Esophagus squamous epithelium (tissue), 4 donors: ENCODE data around the gene GTSE1.

Experiments
- CTCF ChIP-seq, 6 experiments: fragments of 450-650 bp in 4 of 6; fragments of 200-600 bp in 2 of 6; sonication (generic) in 2 of 6; IDR thresholded peaks; one replicate each; pipeline ENCODE4 v1.5.1; 2016 to 2019; ENCODE audit warnings: antibody characterized with exemption in 6 of 6, mild to moderate bottlenecking in 4 of 6, moderate library complexity in 4 of 6
- POLR2A ChIP-seq, 4 donors: fragments of 450-650 bp; IDR thresholded peaks; one replicate each; pipeline ENCODE4 v1.6.1; 2017; ENCODE audit warnings: antibody characterized with exemption in 4 of 4, mild to moderate bottlenecking in 4 of 4, moderate library complexity in 3 of 4

- TF ChIP-seq CTCF (IDR thresholded peaks at IDR 0.05) = no peak
- no peak for TF ChIP-seq POLR2A (IDR thresholded peaks at IDR 0.05)
These were observed 65.7 kb downstream of the GTSE1 start for GRCh38 chr22:46362203-46362933.
